Measurements from ENCODE around the gene CBARP.

GRCh38 chr19:1228161-1228957 is 9.4 kb downstream of the CBARP start:
- TF ChIP-seq CTCF (IDR thresholded peaks at IDR 0.05; ENCODE audit: low read depth, low read length, missing input control), result no peak
- TF ChIP-seq MAX (IDR thresholded peaks at IDR 0.05), result no peak
- TF ChIP-seq ZBTB33 (IDR thresholded peaks at IDR 0.05), result no peak
- TF ChIP-seq ATF3 (IDR thresholded peaks at IDR 0.05), result no peak
- no peak for TF ChIP-seq JUND (IDR thresholded peaks at IDR 0.05)
- no peak for TF ChIP-seq EGR1 (IDR thresholded peaks at IDR 0.05; ENCODE audit: low read depth in 2 of 2)
- TF ChIP-seq YY1 (IDR thresholded peaks at IDR 0.05), result no peak
- no peak for TF ChIP-seq TAF1 (conservative IDR thresholded peaks at IDR 0.05)
- no peak for TF ChIP-seq REST (IDR thresholded peaks at IDR 0.05)
- no peak for TF ChIP-seq RXRA (IDR thresholded peaks at IDR 0.05)
- TF ChIP-seq GABPA (IDR thresholded peaks at IDR 0.05 in 1 of 2, conservative IDR thresholded peaks at IDR 0.05 in 1 of 2), result no peak
- no peak for TF ChIP-seq SP1 (IDR thresholded peaks at IDR 0.05)
- TF ChIP-seq RAD21 (IDR thresholded peaks at IDR 0.05), result no peak

All from liver (tissue), 3 donors.